HUDEP-2 (cell line): ENCODE measurements around the gene PCDHA1.
"Not testable (repeated sequence)": the region's sequence is repeated elsewhere in the genome, so short reads cannot be mapped to it uniquely, and the experiment has no call there.

Source experiments
- DNase-seq, 76 experiments: peaks; one replicate each; lab custom pipeline; 2025; ENCODE audit not compliant: unreplicated experiment in 76 of 76; lab: John Stamatoyannopoulos, UW

PCDHA1 gene

GRCh38 chr5:140848139-140849102 lies 62.5 kb downstream of the PCDHA1 start, which contains the start of gene PCDHA9:
Gene PCDHA9 (plus strand): TSS chr5:140848382. CDS start chr5:140848496, 114 bp downstream.
- not testable (repeated sequence) for DNase-seq

DNA sequence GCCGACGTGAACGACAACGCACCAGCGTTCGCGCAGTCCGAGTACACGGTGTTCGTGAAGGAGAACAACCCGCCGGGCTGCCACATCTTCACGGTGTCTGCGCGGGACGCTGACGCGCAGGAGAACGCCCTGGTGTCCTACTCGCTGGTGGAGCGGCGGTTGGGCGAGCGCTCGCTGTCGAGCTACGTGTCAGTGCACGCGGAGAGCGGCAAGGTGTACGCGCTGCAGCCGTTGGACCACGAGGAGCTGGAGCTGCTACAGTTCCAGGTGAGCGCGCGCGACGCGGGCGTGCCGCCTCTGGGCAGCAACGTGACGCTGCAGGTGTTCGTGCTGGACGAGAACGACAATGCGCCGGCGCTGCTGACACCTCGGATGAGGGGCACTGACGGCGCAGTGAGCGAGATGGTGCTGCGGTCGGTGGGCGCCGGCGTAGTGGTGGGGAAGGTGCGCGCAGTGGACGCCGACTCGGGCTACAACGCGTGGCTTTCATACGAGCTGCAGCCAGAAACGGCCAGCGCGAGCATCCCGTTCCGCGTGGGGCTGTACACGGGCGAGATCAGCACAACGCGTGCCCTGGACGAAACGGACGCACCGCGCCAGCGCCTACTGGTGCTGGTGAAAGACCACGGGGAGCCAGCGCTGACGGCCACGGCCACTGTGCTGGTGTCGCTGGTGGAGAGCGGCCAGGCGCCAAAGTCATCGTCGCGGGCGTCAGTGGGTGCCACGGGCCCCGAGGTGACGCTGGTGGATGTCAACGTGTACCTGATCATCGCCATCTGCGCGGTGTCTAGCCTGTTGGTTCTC lies 64.1 kb downstream of the PCDHA1 start:
- not testable (repeated sequence) for DNase-seq

GRCh38 chr5:140855772-140856674 lies 70.1 kb downstream of the PCDHA1 start, which contains the start of gene PCDHA10:
Gene PCDHA10 (plus strand): TSS chr5:140855897. CDS start chr5:140856049, 152 bp downstream.
- DNase-seq: no peak

DNA sequence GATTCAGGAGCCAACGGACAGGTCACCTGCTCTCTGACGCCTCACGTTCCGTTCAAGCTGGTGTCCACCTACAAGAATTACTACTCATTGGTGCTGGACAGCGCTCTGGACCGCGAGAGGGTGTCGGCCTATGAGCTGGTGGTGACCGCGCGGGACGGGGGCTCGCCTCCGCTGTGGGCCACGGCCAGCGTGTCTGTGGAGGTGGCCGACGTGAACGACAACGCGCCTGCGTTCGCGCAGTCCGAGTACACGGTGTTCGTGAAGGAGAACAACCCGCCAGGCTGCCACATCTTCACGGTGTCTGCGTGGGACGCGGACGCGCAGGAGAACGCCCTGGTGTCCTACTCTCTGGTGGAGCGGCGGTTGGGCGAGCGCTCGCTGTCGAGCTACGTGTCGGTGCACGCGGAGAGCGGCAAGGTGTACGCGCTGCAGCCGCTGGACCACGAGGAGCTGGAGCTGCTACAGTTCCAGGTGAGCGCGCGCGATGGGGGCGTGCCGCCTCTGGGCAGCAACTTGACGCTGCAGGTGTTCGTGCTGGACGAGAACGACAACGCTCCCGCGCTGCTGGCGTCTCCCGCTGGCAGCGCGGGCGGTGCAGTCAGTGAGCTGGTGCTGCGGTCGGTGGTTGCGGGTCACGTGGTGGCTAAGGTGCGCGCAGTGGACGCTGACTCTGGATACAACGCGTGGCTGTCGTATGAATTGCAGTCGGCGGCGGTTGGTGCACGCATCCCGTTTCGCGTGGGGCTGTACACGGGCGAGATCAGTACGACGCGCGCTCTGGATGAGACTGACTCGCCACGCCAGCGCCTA lies 71.4 kb downstream of the PCDHA1 start:
- no peak for DNase-seq

GRCh38 chr5:140857987-140858240 lies 72.0 kb downstream of the PCDHA1 start:
- DNase-seq: no peak

DNA sequence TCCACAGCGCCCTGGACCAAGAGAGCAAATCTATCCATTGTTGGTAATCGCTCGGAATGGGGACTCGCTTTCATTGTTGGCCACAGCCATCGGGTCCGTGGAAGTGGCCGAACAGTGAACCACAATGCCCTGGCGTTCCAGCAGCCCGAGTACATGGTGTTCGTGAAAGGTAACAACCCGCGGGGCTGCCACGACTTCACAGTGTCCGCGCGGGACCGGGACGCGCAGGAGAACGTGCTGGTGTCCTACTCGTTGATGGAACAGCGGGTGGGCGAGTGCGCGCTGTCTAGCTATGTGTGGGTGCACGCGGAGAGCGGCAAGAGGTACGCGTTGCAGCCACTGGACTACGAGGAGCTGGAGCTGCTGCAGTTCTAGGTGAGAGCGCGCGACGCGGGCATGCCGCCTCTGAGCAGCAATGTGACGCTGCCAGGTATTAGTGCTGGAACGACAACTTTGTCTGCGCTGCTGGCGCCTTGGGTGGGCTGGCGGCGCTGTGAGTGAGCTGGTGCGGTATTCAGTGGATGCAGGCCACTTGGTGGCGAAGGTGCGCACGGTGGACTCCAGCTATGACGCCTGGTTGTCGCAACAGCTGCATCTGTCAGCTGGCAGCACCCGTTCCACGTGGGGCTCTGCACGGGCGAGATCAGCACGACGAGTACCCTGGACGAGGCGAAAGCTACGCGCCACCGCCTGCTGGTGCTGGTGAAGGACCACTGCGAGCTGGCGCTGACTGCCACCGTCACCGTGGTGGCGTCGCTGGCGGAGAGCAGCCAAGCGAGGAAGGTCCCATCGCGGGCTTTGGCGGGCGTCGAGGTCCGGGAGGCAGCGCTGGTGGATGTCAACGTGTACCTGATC lies 76.7 kb downstream of the PCDHA1 start:
- DNase-seq: no peak

DNA sequence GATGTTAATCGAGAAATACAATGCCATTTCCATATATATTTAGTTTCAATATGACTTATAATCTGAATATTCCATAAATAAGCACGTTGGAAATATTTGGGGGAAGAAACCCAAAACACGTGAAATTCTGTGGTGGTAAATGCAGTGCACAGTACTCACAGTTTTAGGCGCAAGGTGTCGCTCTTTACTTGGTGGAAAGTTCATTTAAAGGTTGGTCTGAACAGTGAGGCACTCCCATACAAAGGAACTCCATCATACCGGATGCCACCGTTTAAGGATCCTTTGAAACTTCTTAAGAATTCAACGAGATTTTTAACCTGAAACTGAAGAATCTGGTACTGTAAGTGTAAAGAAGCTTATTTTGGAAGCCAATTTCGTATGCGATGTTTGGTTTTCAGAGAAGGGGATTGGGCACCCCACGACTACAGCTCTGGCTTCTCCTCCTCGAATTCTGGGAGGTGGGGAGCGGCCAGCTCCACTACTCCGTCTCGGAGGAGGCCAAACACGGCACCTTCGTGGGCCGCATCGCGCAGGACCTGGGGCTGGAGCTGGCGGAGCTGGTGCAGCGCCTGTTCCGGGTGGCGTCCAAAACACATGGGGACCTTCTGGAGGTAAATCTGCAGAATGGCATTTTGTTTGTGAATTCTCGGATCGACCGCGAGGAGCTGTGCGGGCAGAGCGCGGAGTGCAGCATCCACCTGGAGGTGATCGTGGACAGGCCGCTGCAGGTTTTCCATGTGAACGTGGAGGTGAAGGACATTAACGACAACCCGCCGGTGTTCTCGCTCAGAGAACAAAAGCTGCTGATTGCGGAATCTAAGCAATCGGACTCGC lies 83.0 kb downstream of the PCDHA1 start, which contains the start of gene PCDHA11:
Gene PCDHA11 (plus strand): TSS at position 237 of the 834 bp plus-strand sequence. CDS start 147 bp downstream, at position 384.
- DNase-seq: peak in 1 of 76 experiments; percentile 1

DNA sequence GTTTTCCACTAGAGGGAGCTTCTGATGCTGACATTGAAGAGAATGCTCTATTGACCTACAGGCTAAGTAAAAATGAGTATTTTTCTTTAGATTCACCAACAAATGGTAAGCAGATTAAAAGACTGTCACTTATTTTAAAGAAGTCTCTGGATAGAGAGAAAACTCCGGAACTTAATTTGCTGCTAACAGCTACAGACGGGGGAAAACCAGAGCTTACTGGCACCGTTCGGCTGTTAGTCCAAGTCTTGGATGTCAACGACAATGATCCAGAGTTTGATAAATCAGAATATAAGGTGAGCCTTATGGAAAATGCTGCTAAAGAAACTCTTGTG lies 83.6 kb downstream of the PCDHA1 start:
- DNase-seq: no peak

GRCh38 chr5:140870221-140871201 lies 84.6 kb downstream of the PCDHA1 start:
- DNase-seq: no peak

GRCh38 chr5:140875085-140876065 lies 89.4 kb downstream of the PCDHA1 start, which contains the start of gene PCDHA12:
Gene PCDHA12 (plus strand): TSS chr5:140875308. CDS start chr5:140875473, 165 bp downstream.
- no peak for DNase-seq

DNA sequence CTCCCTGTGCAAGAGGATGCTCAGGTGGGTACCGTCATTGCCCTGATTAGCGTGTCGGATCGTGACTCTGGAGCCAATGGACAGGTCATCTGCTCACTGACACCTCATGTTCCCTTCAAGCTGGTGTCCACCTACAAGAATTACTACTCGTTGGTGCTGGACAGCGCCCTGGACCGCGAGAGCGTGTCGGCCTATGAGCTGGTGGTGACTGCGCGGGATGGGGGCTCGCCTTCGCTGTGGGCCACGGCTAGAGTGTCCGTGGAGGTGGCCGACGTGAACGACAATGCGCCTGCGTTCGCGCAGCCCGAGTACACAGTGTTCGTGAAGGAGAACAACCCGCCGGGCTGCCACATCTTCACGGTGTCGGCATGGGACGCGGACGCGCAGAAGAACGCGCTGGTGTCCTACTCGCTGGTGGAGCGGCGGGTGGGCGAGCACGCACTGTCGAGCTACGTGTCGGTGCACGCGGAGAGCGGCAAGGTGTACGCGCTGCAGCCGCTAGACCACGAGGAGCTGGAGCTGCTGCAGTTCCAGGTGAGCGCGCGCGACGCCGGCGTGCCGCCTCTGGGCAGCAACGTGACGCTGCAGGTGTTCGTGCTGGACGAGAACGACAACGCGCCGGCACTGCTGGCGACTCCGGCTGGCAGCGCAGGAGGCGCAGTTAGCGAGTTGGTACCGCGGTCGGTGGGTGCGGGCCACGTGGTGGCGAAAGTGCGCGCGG lies 90.8 kb downstream of the PCDHA1 start:
- DNase-seq: not testable (repeated sequence)

GRCh38 chr5:140877262-140877581 lies 91.3 kb downstream of the PCDHA1 start:
- DNase-seq: no peak

DNA sequence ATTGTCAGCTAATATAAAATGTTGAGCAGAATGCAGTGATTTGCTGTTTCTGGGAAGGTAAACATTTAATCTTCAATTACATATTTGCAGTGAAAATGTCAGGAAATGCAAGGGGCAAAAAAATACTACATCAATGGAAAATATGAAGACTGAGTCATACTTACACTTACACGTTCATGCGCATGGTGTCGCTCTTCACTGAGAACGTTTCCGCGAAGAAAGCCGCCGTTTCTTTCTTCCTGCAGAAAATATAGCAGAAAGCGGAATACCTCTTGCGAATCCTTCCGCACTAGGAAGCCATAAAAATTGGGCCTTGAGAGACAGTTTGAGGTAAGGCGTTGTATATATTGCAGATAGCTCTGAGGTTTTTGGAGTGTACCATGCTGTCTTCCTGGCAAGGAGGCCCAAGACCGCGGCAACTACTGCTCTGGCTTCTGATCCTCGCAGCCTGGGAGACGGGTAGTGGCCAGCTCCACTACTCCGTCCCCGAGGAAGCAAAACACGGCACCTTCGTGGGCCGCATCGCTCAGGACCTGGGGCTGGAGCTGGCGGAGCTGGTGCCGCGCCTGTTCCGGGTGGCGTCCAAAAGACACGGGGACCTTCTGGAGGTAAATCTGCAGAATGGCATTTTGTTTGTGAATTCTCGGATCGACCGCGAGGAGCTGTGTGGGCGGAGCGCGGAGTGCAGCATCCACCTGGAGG lies 96.1 kb downstream of the PCDHA1 start, which contains the start of gene PCDHA13:
Gene PCDHA13 (plus strand): TSS at position 236 of the 702 bp plus-strand sequence. CDS start 145 bp downstream, at position 381.
- no peak for DNase-seq

GRCh38 chr5:140882591-140882899 lies 96.6 kb downstream of the PCDHA1 start:
- no peak for DNase-seq
